GM13976 (cell line): ENCODE measurements around the gene SERPINB3.

Experiments used
- DNase-seq: peaks from one replicate; pipeline ENCODE4 v3.0.0; 2012; ENCODE audit warnings: low spot score
- CTCF ChIP-seq: IDR thresholded peaks from 2 replicates; pipeline ENCODE4 v1.5.1; 2012; ENCODE audit warnings: borderline replicate concordance, mild to moderate bottlenecking; ENCODE audit not compliant: insufficient read depth; ENCODE audit errors: extremely low read depth, missing control alignments, control extremely low read depth
- in situ Hi-C: fragments of 300-500 bp; cut with MboI; formaldehyde crosslinking; loops from one replicate; pipeline ENCODE4 v1.12.0; 2022; ENCODE audit warnings: low sequenced_read_pairs, mixed read lengths, inconsistent platforms; ENCODE audit not compliant: unreplicated experiment

SERPINB3 gene

GRCh38 chr18:63619661-63620060, 42.0 kb downstream of the SERPINB3 start:
- in situ Hi-C loops = no loop called here
- no peak for TF ChIP-seq CTCF
- no peak for DNase-seq

GRCh38 chr18:63617915-63618234, 43.8 kb downstream of the SERPINB3 start:
- no peak for TF ChIP-seq CTCF
- in situ Hi-C loops = no loop called here
- DNase-seq = no peak

GRCh38 chr18:63617049-63617914, 44.4 kb downstream of the SERPINB3 start:
- in situ Hi-C loops = no loop called here
- TF ChIP-seq CTCF = no peak
- DNase-seq = peak; percentile 35

- no peak for DNase-seq
- TF ChIP-seq CTCF = no peak
- in situ Hi-C loops = no loop called here
Observed at GRCh38 chr18:63613420-63613819, 48.3 kb downstream of the SERPINB3 start.

GRCh38 chr18:63606526-63606925, 55.2 kb downstream of the SERPINB3 start:
- in situ Hi-C loops = no loop called here
- no peak for TF ChIP-seq CTCF
- DNase-seq = no peak
